IMR-90 (cell line): ENCODE results near the gene TMOD4. TPM values are rescaled to one million over a fixed set of nuclear protein-coding genes. Genes with fewer than 3 reads are reported as not detected.

ENCODE experiments used
- ATAC-seq: fragments of 200-7000 bp; cut with Tn5 transposase; 2 replicates; pipeline ENCODE4 v1.9.1; 2020; ENCODE audit warnings: low read depth, mild to moderate bottlenecking, moderate library complexity
- BruUV-seq: library from RNA; stranded (reverse); fragments of 400-500 nt; replicated peaks from 2 replicates; lab custom pipeline; 2021; lab: Mats Ljungman, UMichigan
- CTCF ChIA-PET: fragments of 300-600 bp; formaldehyde crosslinking; extraction: SDS; loops from one replicate; lab custom pipeline; 2021; ENCODE audit warnings: antibody characterized with exemption; lab: Yijun Ruan, JAX
- POLR2A ChIA-PET: fragments of 300-600 bp; sonication (Branson Sonifier 250); formaldehyde crosslinking; loops from one replicate; lab custom pipeline; 2022; ENCODE audit warnings: antibody characterized with exemption; ENCODE audit not compliant: unreplicated experiment; lab: Charles Lee
- DNase-seq: peaks from one replicate; pipeline ENCODE4 v3.0.0; 2013
- H2AFZ ChIP-seq: replicated peaks from 2 replicates; pipeline ENCODE3; 2013; ENCODE audit warnings: low read length, mild to moderate bottlenecking; ENCODE audit not compliant: poor library complexity
- H2AK5ac ChIP-seq: 2 replicates; pipeline ENCODE4 v1.6.1; 2013; ENCODE audit warnings: low read depth, low read length, inconsistent platforms
- H2AK9ac ChIP-seq: replicated peaks from 2 replicates; pipeline ENCODE3; 2013; ENCODE audit warnings: mild to moderate bottlenecking, low read depth, low read length, moderate library complexity; ENCODE audit not compliant: poor library complexity
- H2BK120ac ChIP-seq: 2 replicates; pipeline ENCODE4 v1.6.1; 2013; ENCODE audit warnings: low read depth, low read length, inconsistent platforms
- H2BK15ac ChIP-seq: 3 replicates; pipeline ENCODE4 v1.6.1; 2013; ENCODE audit warnings: low read depth, low read length, inconsistent platforms
- H2BK20ac ChIP-seq: 2 replicates; pipeline ENCODE4 v1.6.1; 2013; ENCODE audit warnings: low read depth, mild to moderate bottlenecking, inconsistent platforms, low read length, moderate library complexity
- H2BK5ac ChIP-seq: 2 replicates; pipeline ENCODE4 v1.6.1; 2013; ENCODE audit warnings: mild to moderate bottlenecking, low read depth, low read length, inconsistent platforms; ENCODE audit not compliant: poor library complexity, severe bottlenecking
- H3K14ac ChIP-seq: replicated peaks from 2 replicates; pipeline ENCODE4 v1.6.1; 2013; ENCODE audit warnings: low read depth, low read length, inconsistent platforms
- H3K18ac ChIP-seq: 2 replicates; pipeline ENCODE4 v1.6.1; 2013; ENCODE audit warnings: low read depth, low read length, control low read depth
- H3K23ac ChIP-seq: 2 replicates; pipeline ENCODE4 v1.6.1; 2013; ENCODE audit warnings: low read depth, low read length, inconsistent platforms
- H3K27ac ChIP-seq: 2 replicates; pipeline ENCODE4 v1.5.1; 2013; ENCODE audit warnings: mild to moderate bottlenecking, control low read depth, low read length; ENCODE audit not compliant: insufficient read depth
- H3K27me3 ChIP-seq: 2 replicates; pipeline ENCODE4 v1.6.1; 2013; ENCODE audit warnings: low read length; ENCODE audit not compliant: control insufficient read depth, insufficient read depth
- H3K36me3 ChIP-seq: 2 replicates; pipeline ENCODE4 v1.6.1; 2013; ENCODE audit warnings: low read length, mixed read lengths; ENCODE audit not compliant: control insufficient read depth, insufficient read depth
- H3K4ac ChIP-seq: 2 replicates; pipeline ENCODE4 v1.6.1; 2013; ENCODE audit warnings: low read depth, low read length, inconsistent platforms
- H3K4me1 ChIP-seq: 2 replicates; pipeline ENCODE4 v1.6.1; 2013; ENCODE audit warnings: low read length, mixed read lengths; ENCODE audit not compliant: control insufficient read depth, insufficient read depth
- H3K4me2 ChIP-seq: 2 replicates; pipeline ENCODE4 v1.6.1; 2013; ENCODE audit warnings: low read depth, mild to moderate bottlenecking, control low read depth, low read length, moderate library complexity
- H3K4me3 ChIP-seq: 2 replicates; pipeline ENCODE4 v1.5.1; 2013; ENCODE audit warnings: low read depth, mild to moderate bottlenecking, control low read depth, low read length, moderate library complexity; ENCODE audit not compliant: insufficient read depth
- H3K56ac ChIP-seq: 2 replicates; pipeline ENCODE4 v1.6.1; 2013; ENCODE audit warnings: low read length, inconsistent platforms; ENCODE audit not compliant: insufficient read depth; ENCODE audit errors: extremely low read depth
- H3K79me1 ChIP-seq, 2 experiments: 2 replicates each; pipeline ENCODE4 v1.6.1; 2013; ENCODE audit warnings: low read length in 2 of 2, inconsistent platforms in 1 of 2, low read depth in 1 of 2
- H3K9ac ChIP-seq: 2 replicates; pipeline ENCODE4 v1.6.1; 2013; ENCODE audit warnings: low read depth, low read length, control low read depth
- H3K9me1 ChIP-seq: 2 replicates; pipeline ENCODE4 v1.6.1; 2013; ENCODE audit warnings: low read length, inconsistent platforms; ENCODE audit not compliant: insufficient read depth
- H3K9me3 ChIP-seq: 2 replicates; pipeline ENCODE4 v1.6.1; 2013; ENCODE audit warnings: low read length; ENCODE audit not compliant: control insufficient read depth, insufficient read depth
- H4K20me1 ChIP-seq: 2 replicates; pipeline ENCODE4 v1.6.1; 2013; ENCODE audit warnings: low read length, inconsistent platforms; ENCODE audit not compliant: insufficient read depth
- H4K5ac ChIP-seq: 2 replicates; pipeline ENCODE4 v1.6.1; 2013; ENCODE audit warnings: mild to moderate bottlenecking, low read depth, low read length, control low read depth
- H4K8ac ChIP-seq, 2 experiments: 2 replicates each; pipeline ENCODE4 v1.6.1; 2013; ENCODE audit warnings: low read depth in 2 of 2, low read length in 2 of 2, control low read depth in 1 of 2, inconsistent platforms in 1 of 2
- H4K91ac ChIP-seq: 2 replicates; pipeline ENCODE4 v1.6.1; 2013; ENCODE audit warnings: low read depth, low read length, inconsistent platforms; ENCODE audit not compliant: insufficient read depth
- CEBPB ChIP-seq: IDR thresholded peaks from 2 replicates; pipeline ENCODE4 v1.6.1; 2012; ENCODE audit warnings: low read depth, low read length, improper control_type of control experiment
- CTCF ChIP-seq: conservative IDR thresholded peaks from 2 replicates; pipeline ENCODE4 v1.5.1; 2012; ENCODE audit warnings: mild to moderate bottlenecking, low read depth, low read length, improper control_type of control experiment
- FOS ChIP-seq: fragments of 150-350 bp; IDR thresholded peaks from 2 replicates; pipeline ENCODE4 v1.6.1; 2016; ENCODE audit warnings: low read depth, low read length
- MXI1 ChIP-seq: IDR thresholded peaks from 2 replicates; pipeline ENCODE4 v1.6.1; 2012; ENCODE audit warnings: low read depth, mild to moderate bottlenecking, low read length, moderate library complexity, borderline replicate concordance
- POLR2A ChIP-seq: IDR thresholded peaks from 2 replicates; pipeline ENCODE4 v1.6.1; 2012; ENCODE audit warnings: mild to moderate bottlenecking, low read depth, low read length
- WGBS, 2 experiments: methylation state at CpG; one replicate each; pipeline versions ENCODE4 v1.1.5 to v1.1.7; 2013; ENCODE audit warnings: missing lambda C conversion rate in 2 of 2; ENCODE audit not compliant: insufficient read length in 1 of 2; ENCODE audit errors: extremely low coverage in 2 of 2; 5-methylcytosine and 5-hydroxymethylcytosine counted together
- dilution Hi-C: fragments of 300-500 bp; cut with HindIII; formaldehyde crosslinking; loops from one replicate; pipeline ENCODE4 v1.14.3; 2018; ENCODE audit warnings: low sequenced_read_pairs; ENCODE audit not compliant: unreplicated experiment
- in situ Hi-C: fragments of 300-500 bp; cut with MboI; formaldehyde crosslinking; loops from 3 replicates; pipeline ENCODE4 v1.14.3; 2019; ENCODE audit warnings: low sequenced_read_pairs, inconsistent platforms, mixed read lengths
- intact Hi-C: fragments of 100-400 bp; cut with micrococcal nuclease; formaldehyde crosslinking; loops from 2 replicates; pipeline ENCODE4 v1.10.0; 2022
- polyA plus RNA-seq, 3 experiments: library from polyadenylated mRNA; depleted of rRNA; stranded (reverse); fragments of >200 nt; gene quantifications; 2 replicates each; pipeline ENCODE4 v1.2.3, GENCODE V29; 2012; ENCODE audit warnings: low replicate concordance in 1 of 3
- total RNA-seq: library from RNA; depleted of rRNA; stranded (reverse); fragments of >200 nt; gene quantifications from 2 replicates; pipeline ENCODE4 v1.2.3, GENCODE V29; 2012

Gene TMOD4
- total and polyA plus RNA-seq, 2 of the 4 experiments (the other 2 are of a cell fraction) = 0.27 TPM; not detected in 1

DNA sequence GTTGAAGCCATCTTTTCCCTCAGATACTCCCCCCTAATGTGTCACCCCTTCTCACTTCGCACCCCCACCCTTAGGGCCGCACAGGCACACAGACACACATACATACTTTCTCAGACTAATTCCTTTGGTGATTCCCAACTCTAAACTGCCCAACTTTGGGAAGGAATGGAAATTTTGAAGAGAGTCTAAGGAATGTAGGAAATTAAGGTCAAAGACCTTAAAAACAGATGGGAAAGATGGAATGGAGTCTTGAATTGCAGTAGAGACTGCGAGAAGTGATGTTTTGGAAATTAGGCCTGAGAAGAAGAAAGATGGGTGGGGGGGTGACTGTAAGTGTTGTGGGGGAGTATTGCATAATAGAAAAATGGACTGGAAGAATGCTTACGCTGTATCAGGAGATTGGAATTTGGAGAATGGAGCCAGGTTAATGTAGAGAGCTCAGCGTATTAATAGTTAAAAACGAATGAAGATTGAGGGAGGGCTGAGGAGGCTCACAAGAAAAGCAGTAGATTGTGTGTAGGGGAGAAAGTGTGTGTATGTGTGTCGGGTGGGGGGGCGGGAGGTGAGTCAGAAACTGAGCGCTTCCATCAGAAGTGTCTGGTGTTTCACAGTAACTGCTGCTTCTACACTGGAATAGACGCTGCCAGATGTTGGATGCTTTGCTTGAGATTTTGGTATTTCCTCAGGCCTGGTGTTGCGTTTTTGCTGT, 24.2 kb upstream of the TMOD4 start:
- Histone ChIP-seq H2AK9ac (peak overlapping the region; percentile 84), H3K56ac (peak overlapping the region; percentile 82; the same call in 1 of the 2 replicates), H3K36me3 (peaks cover 10% of the 10 kb centered on the region), H3K14ac (peak overlapping the region; percentile 100; the same call in 1 of the 2 replicates), H4K8ac (peak overlapping the region; percentile 95 to 96), H3K4me1 (peaks cover 5% of the 10 kb centered on the region; the same call in 1 of the 2 replicates), H3K9me1 (peaks cover 7% of the 10 kb centered on the region; the same call in 1 of the 2 replicates), H3K27ac (peak overlapping the region; percentile 96), H3K4me2 (peak overlapping the region; percentile 98), H4K91ac (peak overlapping the region; percentile 98), H2BK15ac (peak overlapping the region; percentile 23; the same call in 1 of the 3 replicates), H4K20me1 (peaks cover 51% of the 10 kb centered on the region), H3K27me3 (no peaks in the 10 kb centered on the region), H2BK20ac (0 out of 2 replicates have a peak overlapping the region, but pooled peaks have one; percentile 0), H3K9ac (peak overlapping the region; percentile 97), H3K4me3 (peak overlapping the region; percentile 98), H2AFZ (no peak overlapping the region), H2BK120ac (peak overlapping the region; percentile 69), H3K23ac (peak overlapping the region; percentile 99; the same call in 1 of the 2 replicates), H4K5ac (peak overlapping the region; percentile 73), H2BK5ac (peak overlapping the region; percentile 89), H3K79me1 (peaks cover 7 to 30% of the 10 kb centered on the region in 2 experiments; a peak in 3 of 4 replicates), H2AK5ac (peak overlapping the region; percentile 100), H3K4ac (peak overlapping the region; percentile 99), H3K9me3 (no peaks in the 10 kb centered on the region), H3K18ac (peak overlapping the region; percentile 65; the same call in 1 of the 2 replicates)
- POLR2A ChIA-PET = no interaction called here
- CTCF ChIA-PET = interaction anchor here (0.9 kb wide), 1 partner anchor 52 kb away, joined by 4 read pairs; no protein-coding TSS in a partner anchor
- no TSS peak for BruUV-seq
- intact Hi-C loops (loop anchor here (1.0 to 5.0 kb wide), 3 partner anchors 50 to 537 kb away; no protein-coding TSS in a partner anchor), dilution Hi-C loops (no loop called here), in situ Hi-C loops (loop anchor here (5.0 to 10.0 kb wide), 2 partner anchors 52 to 205 kb away; partner anchors contain the start of gene PSMD4)
- peak; percentile 94 for DNase-seq
- TF ChIP-seq MXI1 = no peak
- TF ChIP-seq POLR2A = no peak
- peak; percentile 94 for TF ChIP-seq CEBPB
- peak; percentile 30; the same call in 1 of the 2 replicates for TF ChIP-seq FOS
- TF ChIP-seq CTCF = no peak
- ATAC-seq = peak; percentile 35
- 0% methylated on average over 4 of the region's 11 CpGs; no CpG with 5 or more reads in 1 of the 2 experiments for WGBS, 2 experiments
